ENCODE results near the gene PLA2G3.

The PLA2G3 gene

DNA sequence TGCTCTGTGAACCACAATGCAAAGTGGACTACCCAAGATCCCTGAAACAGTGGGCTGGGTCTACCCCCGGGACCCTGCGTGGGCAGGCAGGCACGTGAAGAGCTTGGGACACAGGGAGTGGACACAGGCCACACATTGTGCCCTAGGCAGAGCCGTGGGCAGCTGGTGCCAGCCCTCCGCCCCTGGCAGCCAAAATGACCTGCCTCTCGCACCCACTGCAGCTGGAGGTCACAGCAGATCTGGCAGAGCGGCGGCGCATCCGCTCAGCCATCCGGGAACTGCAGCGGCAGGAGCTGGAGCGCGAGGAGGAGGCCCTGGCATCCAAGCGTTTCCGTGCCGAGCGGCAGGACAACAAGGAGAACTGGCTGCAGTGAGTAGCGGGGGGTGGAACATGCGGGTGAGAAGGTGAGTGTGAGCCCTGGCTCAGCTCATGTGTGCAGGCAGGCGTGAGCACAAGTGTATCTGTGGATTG lies 52.5 kb downstream of the PLA2G3 start:
- H3K4me3 ChIP-seq (ENCODE audit: low read length): no peak overlapping the region
- DNase-seq (ENCODE audit: low read depth): no peak
- TF ChIP-seq, protein P1, sequence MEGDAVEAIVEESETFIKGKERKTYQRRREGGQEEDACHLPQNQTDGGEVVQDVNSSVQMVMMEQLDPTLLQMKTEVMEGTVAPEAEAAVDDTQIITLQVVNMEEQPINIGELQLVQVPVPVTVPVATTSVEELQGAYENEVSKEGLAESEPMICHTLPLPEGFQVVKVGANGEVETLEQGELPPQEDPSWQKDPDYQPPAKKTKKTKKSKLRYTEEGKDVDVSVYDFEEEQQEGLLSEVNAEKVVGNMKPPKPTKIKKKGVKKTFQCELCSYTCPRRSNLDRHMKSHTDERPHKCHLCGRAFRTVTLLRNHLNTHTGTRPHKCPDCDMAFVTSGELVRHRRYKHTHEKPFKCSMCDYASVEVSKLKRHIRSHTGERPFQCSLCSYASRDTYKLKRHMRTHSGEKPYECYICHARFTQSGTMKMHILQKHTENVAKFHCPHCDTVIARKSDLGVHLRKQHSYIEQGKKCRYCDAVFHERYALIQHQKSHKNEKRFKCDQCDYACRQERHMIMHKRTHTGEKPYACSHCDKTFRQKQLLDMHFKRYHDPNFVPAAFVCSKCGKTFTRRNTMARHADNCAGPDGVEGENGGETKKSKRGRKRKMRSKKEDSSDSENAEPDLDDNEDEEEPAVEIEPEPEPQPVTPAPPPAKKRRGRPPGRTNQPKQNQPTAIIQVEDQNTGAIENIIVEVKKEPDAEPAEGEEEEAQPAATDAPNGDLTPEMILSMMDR (IDR thresholded peaks at IDR 0.05; ENCODE audit: insufficient read depth, low read depth, low read length, missing control alignments): no peak

DNA sequence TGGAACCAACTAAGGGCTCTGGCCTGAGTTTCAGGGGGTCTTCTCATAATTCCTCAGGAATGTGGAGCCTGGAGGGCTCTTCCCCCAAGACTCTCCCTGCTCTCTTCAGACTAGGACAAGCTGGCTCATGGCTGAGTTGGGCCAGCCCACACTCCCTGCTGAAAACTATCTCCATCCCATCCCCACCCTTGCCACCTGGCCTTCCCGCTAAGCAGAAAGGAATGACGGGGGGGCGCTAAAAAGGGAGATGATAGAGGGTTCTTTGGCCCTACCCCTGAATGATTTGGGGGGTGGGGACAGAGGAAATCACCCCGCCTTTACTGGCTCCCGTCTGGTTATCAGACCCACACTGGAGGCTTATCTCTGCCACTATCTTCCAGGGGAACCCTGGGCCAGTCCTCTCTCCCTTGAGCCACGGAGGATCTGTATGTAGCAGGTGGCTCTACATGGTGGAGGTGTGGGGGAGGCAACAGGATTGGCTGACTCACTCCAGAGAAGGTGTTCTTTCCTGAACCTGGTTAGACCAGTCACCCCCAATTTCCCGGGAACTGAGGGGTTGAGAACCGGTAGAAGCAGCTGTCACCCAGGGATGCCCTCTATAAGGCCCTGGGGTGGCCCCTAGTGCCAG lies 53.5 kb downstream of the PLA2G3 start:
- H3K4me3 ChIP-seq (ENCODE audit: low read length): no peak overlapping the region
- DNase-seq (ENCODE audit: low read depth): peak; percentile 57
- TF ChIP-seq, protein P1 (IDR thresholded peaks at IDR 0.05; ENCODE audit: insufficient read depth, low read depth, low read length, missing control alignments): no peak

DNA sequence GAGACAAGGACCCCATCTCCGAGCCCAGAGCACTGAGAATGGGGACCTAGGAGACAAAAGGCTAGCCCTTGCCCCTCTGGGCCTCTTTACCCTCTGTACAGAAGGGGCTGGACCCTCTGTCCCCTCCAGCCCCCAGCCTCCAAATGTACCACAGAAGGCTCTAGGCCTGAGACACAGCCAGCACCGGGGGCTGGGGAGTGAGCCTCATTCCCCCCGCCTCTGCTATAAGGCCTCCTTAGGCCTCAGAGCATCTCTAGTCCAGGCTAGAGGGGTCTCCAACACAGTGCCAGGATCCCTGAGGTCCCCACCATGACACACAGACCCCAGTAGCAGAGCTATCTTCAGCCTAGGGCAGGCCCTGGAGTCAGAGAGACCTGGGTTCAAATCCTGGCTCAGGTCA lies 54.4 kb downstream of the PLA2G3 start:
- H3K4me3 ChIP-seq (ENCODE audit: low read length): no peak overlapping the region
- TF ChIP-seq, protein P1 (IDR thresholded peaks at IDR 0.05; ENCODE audit: insufficient read depth, low read depth, low read length, missing control alignments): no peak
- DNase-seq (ENCODE audit: low read depth): no peak

DNA sequence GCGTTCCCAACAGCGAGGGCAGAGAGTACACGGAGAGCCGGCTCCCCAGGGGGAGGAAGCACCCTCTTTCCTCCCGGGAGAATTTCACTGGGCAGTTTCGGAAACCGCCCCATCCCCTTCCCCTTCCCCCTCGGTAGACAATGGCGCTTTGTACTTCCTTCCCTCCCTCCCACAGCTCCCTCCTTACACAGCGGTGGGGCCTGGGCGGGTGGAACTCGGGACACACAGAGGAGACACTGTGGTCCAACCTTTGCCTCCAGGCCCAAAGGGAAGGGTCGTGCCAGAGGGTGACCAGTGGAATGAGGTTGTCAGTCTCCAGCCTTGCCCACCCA lies 54.8 kb downstream of the PLA2G3 start:
- no peak for DNase-seq (ENCODE audit: low read depth)
- H3K4me3 ChIP-seq (ENCODE audit: low read length): peak overlapping the region; percentile 68
- TF ChIP-seq, protein P1 (IDR thresholded peaks at IDR 0.05; ENCODE audit: insufficient read depth, low read depth, low read length, missing control alignments): no peak

DNA sequence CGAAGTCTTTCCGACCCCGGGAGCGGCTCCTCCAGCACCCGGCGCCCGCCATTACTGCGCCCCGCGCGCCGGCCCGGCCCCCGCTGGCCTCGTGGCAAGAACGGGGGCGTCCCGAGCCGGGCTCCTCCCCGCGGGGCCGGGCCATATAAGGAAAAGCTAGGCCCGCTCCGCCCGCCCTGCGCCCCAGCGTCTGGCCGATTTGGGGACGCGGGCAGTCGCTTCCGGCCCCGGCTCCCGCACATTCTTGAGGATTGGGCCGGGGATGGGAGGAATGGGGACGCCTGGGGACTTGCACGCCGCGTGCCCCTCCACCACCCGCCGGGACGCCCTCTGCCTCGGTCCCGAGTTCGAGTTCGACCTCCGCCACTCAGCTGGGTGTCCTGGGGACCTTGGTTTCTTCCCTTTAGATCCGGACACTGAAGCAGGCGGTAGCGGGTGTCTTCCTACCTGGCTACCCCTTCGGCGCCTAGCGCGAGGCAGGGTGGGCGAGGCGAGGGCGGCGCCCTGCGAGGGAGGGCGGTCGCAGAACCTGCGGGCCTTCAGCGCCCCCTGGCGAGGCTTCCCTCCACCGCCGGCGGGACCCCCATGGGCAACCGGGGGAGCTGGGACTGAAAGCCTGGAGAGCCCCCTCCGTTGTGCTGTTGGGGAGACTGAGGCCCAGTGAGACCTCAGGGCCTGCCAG lies 55.4 kb downstream of the PLA2G3 start:
- H3K4me3 ChIP-seq (ENCODE audit: low read length): peak overlapping the region; percentile 68
- peak; percentile 75 for DNase-seq (ENCODE audit: low read depth)
- TF ChIP-seq, protein P1 (IDR thresholded peaks at IDR 0.05; ENCODE audit: insufficient read depth, low read depth, low read length, missing control alignments): peak; percentile 64

Data from epithelial cell of esophagus (primary cell).